Inflammatory macrophage (primary cell): Measurements from ENCODE around the gene C8G.

Source experiments
- DNase-seq, 2 donors: peaks; one replicate each; pipeline ENCODE4 v3.0.0-alpha.2; 2020 to 2022

Gene C8G

DNA sequence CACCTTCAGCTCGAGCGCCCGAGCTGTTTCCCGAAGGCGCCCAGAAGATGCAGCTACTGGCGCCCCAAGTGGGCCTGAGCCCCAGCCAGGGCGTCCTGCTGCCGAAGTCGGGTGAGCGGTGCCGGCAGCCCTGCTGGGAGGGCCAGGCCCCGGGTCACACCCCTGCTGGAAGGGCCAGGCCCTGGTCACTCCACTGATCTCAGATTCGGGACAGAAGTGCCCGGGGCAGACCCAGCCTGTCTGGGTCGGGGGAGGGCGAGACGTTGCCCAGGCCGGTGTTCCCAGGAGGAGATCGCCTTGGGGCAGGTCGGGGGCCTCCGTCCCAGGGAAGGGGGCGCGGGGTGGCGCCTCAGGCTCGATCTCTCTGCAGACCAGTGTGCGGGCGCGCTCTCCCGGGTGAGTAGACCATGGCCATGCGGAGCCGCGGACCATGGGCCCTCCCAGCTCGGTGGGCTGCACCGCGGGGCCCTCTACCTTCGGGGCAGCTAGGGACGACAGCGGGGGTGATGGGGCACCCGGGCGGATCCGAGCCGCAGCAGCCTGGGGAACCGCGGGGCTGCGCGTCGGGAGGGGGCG, 40.1 kb downstream of the C8G start:
- DNase-seq, result no peak

- DNase-seq, result no peak
These were observed 40.8 kb downstream of the C8G start for GRCh38 chr9:136985853-136986252.

DNA sequence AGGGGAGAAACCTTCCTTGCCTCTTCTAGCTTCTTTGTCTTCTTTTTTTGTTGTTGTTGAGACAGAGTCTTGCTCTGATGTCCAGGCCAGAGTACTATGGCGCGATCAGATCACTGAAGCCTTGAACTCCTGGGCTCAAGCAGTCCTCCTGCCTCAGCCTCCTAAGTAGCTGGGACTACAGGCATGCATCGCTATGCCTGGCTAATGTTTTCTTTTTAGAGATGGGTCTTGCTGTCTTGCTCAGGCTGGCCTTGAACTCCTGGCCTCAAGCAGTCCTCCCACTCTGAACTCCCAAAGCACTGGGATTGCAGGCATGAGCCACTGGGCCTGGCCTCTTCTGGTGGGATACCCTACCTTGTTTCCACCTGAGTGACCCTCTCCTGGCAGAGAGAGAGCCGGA, 43.8 kb downstream of the C8G start:
- no peak for DNase-seq

DNA sequence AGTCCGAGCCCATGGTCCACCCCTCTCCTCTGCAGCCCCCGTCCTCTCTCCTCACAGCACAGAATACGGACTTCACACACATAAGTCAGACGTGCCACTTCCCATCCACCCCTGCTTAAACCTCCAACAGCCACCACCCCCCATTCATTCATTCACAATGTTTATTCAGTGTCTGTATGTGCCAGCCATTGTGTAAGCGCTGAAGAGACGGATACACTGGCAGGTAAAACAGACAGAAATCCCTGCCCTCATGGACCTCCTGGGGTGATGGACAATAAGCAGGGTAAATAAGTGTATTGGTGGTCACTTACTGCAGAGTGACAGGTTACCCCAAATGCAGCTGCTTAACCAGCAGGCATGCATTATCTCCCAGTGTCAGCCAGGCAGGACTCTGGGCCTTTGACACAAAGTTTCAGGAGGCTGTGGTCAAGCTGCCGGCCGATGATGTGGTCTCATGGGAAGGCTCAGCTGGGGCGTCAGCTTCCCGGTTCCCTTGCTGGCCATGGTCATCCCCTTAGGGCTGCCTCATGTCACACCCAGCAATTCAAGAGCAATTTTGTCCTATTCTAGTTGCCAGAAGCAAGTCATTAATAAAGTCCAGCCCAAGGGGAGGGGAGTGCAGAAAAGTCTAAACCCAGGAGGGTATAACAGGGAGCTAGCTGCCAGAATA, 45.3 kb downstream of the C8G start:
- DNase-seq, result no peak

GRCh38 chr9:136991993-136992818, 47.2 kb downstream of the C8G start, which contains the start of gene PAXX:
Gene PAXX, plus strand, starts transcription at chr9:136992422. Its CDS starts 22 bp downstream, at chr9:136992444.
- peak; percentile 86 to 94 for DNase-seq

- no peak for DNase-seq
These were observed 47.9 kb downstream of the C8G start for GRCh38 chr9:136992819-136993369.

DNA sequence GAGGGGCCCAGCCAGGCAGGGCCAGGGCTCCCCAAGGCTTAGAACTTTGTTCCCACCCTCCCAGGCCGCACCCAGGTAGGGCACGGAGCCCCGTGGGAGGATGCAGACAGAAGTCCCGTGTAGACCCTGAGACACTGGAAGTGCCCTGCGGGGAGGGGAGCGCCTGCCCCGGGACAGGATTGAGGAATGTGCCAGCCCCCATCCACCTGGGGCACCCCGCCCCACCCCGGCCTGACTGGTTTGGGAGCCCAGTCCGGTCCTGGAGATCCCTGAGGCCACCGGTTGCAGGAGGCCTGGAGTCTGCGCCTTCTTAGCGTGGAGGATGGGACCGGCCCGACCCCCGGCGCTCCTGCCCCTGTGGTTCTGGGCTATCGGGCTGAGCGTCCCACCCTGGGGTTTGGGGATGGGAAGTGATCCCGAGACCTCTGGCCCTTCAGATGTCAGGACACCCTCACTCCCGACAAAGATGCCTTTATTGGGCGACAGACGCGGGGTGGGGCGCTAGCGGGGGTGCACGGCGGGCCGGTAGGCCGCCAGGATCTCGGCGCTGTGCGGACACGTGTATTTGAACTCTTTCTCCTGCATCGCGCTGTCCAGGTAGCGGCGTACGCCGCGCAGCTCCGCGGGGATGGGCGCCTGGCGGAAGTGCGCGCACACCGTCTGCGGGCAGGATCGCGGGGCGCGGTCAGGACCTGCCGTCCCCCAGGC, 49.3 kb downstream of the C8G start:
- no peak for DNase-seq

DNA sequence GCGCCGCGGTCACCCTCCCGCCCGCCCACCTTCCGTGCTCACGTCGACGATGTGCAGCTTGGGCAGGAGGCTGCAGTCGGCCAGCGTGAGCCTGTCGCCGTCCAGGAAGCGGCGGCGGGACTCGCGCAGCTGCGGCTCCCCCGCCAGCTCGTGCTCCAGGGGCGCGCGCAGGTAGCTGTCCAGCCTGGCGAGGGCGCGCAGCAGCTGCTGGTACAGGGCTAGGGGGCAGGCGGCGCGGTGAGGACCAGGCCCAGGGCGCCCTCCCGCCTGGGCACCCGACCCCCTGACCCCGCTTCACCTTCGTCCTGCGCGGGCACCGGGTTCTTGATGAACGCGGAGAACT, 49.8 kb downstream of the C8G start:
- no peak for DNase-seq

GRCh38 chr9:136995362-136995761, 50.3 kb downstream of the C8G start:
- DNase-seq, result no peak

DNA sequence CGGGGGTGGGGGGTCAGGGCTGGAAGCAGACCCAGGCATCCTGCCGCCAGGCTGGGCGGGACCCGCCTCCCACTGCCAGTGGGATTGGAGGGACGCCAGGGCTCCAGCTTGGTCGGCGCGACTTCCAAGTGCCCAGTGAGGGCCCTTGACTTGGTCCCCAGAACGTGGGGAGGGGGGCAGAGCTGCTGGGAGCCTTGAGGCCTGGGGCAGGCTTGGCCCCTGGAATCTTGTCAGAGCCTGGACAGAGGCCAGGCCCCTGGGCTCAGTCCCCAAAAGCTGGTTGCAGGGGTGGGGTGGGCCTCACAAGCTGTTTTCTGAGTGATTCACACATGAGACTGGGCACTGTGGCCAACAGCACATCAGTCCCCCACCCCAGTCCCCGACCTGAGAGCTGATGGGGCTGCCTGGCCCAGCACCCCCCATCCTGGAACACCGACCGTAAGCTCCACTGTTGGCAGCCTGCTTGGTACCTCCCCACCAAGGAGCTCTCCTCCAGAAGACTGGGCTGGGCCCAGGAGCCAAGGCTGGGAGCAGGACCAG, 50.8 kb downstream of the C8G start:
- DNase-seq, result no peak
